Lung microvascular endothelial cell (primary cell): ENCODE data around the gene COL18A1. TPM values are rescaled to one million over a fixed set of nuclear protein-coding genes. Genes with fewer than 3 reads are reported as not detected.

Experiments used
- DNase-seq, 2 donors: peaks; one replicate each; pipeline versions ENCODE4 v3.0.0 to v3.0.0-alpha.2; 2010; ENCODE audit warnings: low read depth in 2 of 2
- total RNA-seq: library from RNA; depleted of rRNA; stranded (reverse); fragments of >200 nt; gene quantifications from 2 replicates; pipeline ENCODE4 v1.2.1, GENCODE V29; 2014

The COL18A1 gene
- total RNA-seq, 1 donor from 2014 or later: 139 TPM

GRCh38 chr21:45413922-45414321, 9.0 kb downstream of the COL18A1 start:
- no peak for DNase-seq

DNA sequence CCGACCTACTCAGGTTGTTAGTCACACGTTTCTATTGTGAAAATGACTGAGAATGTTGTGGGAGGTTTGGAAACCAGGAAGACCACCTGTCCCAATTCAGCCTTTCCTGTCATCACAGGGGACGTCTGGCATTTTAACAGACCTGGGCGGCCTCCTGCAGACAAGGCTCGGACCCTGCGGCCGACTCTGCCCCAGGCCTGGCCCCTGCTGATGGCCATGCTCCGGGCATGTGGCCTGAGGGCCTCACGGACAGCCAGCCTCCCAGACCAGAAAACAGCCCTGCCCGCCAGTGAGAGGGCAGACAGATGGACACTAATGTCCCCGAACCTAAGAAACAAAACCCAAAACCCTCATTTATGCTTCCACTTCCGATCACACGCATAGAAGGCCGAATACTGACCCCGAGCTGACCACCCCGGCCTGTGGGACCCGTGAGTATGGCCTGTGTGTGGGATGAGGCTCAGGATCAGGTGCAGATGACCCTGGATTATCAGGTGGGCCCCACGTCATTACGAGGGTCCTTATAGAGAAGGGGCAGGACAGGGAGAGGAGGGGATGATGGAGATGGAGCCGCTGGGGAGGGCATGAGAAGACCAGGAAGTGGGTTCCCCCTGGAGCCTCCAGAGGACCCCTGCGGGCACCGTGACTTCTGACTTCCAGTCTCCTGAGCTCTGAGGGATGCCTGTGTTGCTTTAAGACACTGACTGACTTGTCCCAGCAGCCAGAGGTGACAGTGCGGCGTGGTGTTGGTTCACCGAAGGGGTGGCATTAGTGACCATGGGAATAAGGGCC, 9.6 kb downstream of the COL18A1 start:
- DNase-seq: no peak

DNA sequence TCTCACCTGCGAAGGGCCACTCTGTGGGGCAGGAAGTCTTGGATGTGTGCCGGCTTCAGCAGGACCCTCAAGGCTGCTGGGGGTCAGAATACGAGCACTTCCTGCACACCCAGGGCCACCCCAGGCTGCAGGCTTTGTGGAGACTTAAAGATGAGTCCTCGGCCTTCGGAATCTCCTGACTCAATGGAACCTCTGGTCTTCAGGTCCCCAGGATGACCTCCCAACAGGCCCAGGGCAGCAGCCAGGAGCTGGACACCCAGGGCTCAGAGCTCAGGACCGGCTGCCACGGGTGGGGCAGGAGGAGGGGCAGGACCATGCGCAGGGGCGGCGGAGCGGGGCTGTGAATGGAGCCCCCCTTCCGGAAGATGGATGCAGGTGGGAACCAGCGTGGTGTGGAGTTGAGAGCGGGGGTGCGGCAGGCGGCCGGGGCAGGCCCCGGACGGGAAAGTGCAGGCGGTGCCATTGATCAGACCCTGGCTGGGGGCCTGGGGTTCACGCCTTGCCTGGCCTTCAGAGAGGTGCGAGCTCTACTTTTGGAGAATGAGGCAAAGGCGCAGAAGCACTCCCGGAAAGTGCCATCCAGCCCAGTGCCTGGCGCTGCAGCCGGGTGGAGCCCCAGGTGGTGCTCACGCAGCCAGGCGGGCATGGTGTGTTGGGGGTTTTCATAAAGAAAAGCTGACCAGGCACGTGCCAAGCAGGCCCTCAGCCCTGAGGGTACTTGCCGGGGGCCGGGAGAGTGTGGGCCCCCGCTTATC, 10.4 kb downstream of the COL18A1 start:
- no peak for DNase-seq

GRCh38 chr21:45415943-45416611, 11.1 kb downstream of the COL18A1 start:
- no peak for DNase-seq

DNA sequence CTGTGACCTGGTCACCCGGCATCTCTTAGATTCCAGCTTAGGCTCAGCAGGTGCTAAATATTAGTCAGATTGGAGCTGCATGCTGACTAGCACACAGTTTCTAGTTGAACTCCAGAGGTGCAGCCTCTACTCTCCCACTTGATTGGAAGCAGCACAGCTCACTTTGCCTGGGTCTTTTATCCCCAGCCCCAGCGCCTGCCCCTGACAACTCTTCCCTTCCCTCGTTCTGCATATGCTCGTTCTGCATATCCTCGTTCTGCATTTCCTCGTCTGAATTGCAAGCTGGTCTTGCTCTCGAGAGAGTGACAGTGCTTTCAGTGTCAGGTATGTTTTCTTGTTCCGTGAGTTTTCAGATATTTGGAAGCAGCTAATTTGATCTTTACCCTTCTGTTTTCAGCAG, 11.7 kb downstream of the COL18A1 start:
- DNase-seq: no peak

- no peak for DNase-seq
Observed at GRCh38 chr21:45417256-45417950, 12.4 kb downstream of the COL18A1 start.

GRCh38 chr21:45417951-45418300, 13.0 kb downstream of the COL18A1 start:
- no peak for DNase-seq

GRCh38 chr21:45418301-45419071, 13.5 kb downstream of the COL18A1 start:
- no peak for DNase-seq

GRCh38 chr21:45419162-45419561, 14.2 kb downstream of the COL18A1 start:
- no peak for DNase-seq

DNA sequence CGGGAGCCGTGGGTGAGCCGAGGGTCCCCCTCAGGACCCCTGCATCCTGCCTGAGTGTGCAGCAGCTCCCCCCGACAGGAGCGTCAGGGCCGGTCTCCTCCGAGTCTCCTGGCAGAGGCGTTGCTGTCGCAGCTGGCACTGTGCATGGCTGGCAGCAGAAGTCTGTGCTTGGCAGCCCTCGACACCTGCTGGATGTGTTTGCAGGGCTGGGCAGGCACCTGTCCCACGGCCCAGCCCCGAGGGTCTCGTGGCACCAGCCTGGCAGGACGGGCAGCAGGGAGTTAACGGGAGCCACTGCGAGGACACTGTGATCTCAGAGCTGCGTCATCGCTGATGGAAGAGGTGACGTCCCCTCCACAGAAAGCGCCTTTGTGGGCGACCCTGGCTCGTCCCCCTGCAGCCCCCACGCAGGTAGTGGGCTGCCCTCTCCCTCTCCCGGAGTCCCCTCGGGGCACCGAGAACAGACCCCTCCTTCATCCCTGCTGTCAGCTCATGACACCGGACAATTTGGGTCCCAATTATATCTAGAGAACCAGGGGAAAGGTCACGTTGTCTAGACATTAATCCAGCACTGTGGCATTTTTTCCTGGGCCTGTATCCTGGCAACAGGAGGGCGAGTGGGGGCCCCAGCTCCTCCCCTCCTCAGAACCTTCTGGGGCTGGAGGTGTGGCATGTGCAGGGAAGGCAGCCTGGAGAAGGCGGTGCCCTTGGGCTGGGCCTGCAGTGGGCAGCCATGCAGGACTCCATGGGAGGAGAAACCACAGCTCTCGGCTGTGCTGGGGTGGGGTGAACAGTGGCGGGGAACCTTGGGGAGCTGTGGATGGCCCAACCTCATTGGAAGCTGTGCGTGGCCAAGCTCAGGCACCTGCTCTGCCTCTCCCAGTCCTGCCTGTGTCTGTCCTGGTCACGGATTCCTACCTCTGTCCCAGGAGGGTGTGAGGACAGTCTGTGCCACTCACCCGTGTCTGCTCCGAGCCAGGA, 15.4 kb downstream of the COL18A1 start:
- DNase-seq: no peak

DNA sequence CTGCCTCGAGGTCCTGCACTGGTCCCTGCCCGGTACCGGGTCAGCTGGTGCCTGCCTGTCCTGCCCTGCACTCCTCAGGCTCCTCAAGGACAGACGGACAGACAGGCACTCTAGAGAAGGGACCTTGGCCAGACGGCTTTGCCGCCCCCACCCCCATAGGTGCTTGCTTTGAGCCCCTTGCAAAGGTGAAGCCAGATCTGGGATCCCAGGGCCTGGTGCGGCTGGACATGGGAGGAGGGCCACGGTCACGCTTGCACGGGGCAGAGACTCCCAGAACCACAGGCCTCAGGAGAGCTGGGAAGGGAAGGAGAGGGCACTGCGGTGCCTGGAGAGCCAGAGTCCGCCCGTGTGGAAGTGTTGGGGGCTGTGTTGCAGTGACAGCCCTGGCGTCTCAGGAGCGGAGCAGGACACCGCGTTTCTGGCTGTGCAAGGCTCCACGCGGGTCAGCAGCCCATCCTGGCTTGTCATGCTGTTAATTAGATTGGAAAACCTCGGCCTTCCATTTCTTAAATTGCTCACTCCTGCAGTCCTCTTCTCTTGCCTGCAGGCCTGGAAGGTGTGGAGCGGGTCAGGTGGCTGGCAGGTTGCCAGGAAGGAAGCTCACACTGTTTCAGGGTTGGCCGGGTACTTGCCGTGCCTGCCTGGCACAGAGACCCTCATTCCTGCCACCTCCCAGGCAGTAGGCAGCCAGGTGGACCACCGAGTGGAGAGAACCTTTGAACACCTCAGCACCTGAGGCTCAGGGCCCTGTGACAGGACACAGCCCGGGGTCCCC, 16.3 kb downstream of the COL18A1 start:
- DNase-seq: no peak

GRCh38 chr21:45421846-45422775, 17.1 kb downstream of the COL18A1 start:
- DNase-seq: no peak

DNA sequence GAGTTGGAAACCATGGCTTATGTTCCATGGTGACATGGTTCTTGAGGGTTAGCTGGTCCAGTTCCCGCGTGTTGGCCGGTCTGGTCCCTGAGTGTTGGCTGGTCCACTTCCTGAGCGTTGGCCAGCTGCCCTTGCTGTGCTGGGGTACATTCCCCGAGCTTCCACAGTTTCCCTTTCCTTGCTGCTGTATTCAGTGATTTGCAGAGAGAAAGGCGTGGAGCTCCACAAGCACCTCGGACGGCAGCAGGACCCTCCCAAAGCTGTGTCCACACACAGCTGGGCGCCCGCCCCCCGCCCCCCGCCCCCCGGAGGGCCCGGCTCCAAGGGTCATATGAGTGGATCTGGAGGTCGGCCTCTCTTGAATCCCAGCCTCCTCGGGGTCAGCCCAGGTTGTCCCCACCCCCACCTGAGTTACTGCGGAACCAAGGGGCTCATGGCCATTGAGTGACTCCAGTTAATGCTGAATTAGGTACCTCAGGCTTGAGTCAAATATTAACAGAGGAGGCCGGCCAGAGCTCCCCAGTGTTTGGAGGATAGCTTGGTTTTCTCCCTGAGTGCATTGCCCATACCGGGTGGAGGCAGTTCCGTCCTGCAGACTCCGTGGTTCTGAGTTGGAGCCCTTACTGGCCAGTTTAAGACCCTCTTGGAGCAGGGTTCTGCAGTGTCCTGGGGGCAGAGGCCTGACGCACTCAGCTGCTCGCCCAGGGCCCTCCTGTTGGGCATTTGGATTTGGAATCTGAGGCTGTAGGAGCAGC, 18.4 kb downstream of the COL18A1 start:
- no peak for DNase-seq

DNA sequence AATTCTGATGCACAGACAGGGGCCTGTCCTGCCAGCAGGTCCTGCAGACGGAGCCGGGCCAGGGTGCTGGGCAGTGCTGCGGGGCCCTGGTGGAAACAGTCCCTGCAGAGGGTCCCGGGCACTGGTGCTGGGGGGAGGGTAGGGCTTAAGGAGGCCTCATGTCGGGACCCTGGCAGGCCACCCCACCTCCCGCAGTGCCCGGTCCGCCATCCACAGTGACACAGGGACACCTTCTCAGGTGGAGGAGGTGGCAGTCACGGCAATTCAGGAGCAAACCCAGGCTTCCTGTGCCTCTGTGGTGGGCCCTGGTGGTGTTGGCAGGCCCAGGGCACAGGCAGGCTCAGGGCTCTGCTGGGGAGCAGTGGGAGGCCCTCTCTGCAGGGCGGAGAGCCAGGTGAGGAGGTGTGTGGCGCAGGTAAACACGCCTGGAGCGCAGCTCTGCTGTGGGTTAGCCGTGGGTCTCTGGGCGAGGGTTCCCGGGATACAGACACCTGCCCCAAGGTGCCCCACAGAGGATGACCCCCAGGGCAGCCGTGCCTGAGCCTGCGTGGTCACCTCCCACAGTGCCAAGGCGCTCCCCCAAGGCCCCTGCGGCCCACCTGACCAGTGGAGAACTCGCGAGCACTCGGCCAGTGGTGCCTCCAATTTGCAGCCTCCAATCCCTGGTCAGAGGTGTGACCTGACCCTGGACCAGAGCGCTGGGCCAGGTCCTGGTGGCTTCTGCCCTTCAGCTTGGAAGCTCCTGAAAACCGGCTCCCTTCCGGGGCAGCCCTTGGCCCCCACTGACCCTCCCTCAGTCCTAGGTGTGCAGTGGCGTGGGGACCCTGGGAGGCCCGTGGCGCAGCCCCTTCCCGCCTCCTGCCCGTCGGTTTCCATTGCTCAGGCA, 19.2 kb downstream of the COL18A1 start:
- no peak for DNase-seq

DNA sequence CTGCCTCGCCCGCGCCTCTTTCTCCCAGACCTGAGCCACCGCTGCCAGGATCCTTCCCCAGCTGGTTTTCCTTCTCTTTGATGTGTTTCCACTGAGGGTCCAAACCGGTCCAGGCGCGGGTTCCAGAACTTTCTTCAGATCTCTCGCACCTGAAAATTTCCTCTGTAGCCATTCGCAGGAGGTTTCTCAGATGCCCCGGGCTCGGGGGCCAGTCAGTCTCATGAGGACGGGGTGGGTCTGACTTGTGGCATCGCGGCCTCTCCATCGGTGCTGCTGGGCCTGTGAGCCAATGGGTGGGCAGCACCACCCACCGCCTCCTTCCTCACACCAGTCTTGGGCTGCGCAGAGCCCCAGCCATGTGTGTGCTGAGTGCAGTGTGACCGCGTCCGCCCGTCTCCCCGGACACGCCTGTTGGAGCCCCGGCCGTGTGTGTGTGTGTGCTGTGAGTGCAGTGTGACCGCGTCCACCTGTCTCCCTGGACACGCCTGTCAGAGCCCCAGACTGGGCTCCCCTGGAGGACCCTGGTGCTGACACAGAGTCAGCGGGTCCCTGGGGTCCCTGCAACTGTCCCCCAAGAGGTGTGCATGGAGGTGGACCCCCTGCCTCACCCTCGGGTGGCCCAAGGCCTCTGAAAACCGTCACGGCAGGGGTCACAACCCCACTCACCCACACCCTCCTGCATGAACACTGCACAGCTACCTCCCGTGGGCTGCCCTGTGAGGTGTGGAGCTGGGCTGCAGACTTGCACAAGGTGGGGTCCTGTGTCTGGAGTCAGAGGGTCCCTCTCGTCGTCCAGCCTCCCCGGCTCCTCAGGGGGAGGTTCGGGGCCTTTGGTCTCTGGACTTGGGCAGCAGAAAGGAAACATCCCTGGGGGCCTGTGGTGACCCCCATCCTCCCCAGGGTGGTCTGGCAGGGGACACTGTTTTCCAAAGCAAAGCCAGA, 20.2 kb downstream of the COL18A1 start:
- no peak for DNase-seq
